Measurements from ENCODE around the gene CLK1.
"Not testable (repeated sequence)": the region's sequence is repeated elsewhere in the genome, so short reads cannot be mapped to it uniquely, and the experiment has no call there.

The CLK1 gene

GRCh38 chr2:200851398-200852248 lies 12.8 kb downstream of the CLK1 start:
- DNase-seq, result no peak

GRCh38 chr2:200850512-200851256 lies 13.8 kb downstream of the CLK1 start:
- no peak for DNase-seq

- DNase-seq, result no peak
These were observed 16.5 kb downstream of the CLK1 start for GRCh38 chr2:200847939-200848338.

GRCh38 chr2:200847269-200847668 lies 17.2 kb downstream of the CLK1 start:
- DNase-seq, result peak in 1 of 2 experiments; percentile 40

GRCh38 chr2:200845669-200846325 lies 18.7 kb downstream of the CLK1 start:
- no peak for DNase-seq

- DNase-seq, result no peak
These were observed 19.3 kb downstream of the CLK1 start for GRCh38 chr2:200845194-200845593.

GRCh38 chr2:200843993-200844948 lies 20.2 kb downstream of the CLK1 start:
- DNase-seq, result no peak

- DNase-seq, result no peak
These were observed 24.9 kb downstream of the CLK1 start for GRCh38 chr2:200839513-200839912.

GRCh38 chr2:200834701-200835100 lies 29.8 kb downstream of the CLK1 start:
- DNase-seq, result no peak

GRCh38 chr2:200829258-200829655 lies 35.2 kb downstream of the CLK1 start:
- no peak for DNase-seq

- DNase-seq, result no peak
These were observed 35.7 kb downstream of the CLK1 start for GRCh38 chr2:200828572-200829257.

- DNase-seq, result no peak
These were observed 36.4 kb downstream of the CLK1 start for GRCh38 chr2:200828104-200828503.

GRCh38 chr2:200821686-200822245 lies 42.7 kb downstream of the CLK1 start:
- no peak for DNase-seq

GRCh38 chr2:200820573-200821234 lies 43.8 kb downstream of the CLK1 start:
- no peak for DNase-seq

GRCh38 chr2:200818732-200819131 lies 45.7 kb downstream of the CLK1 start:
- not testable (repeated sequence) for DNase-seq

GRCh38 chr2:200814917-200815316 lies 49.5 kb downstream of the CLK1 start:
- DNase-seq, result no peak

GRCh38 chr2:200814276-200814815 lies 50.1 kb downstream of the CLK1 start:
- DNase-seq, result no peak

- peak; percentile 47 to 73 for DNase-seq
These were observed 52.1 kb downstream of the CLK1 start for GRCh38 chr2:200812122-200813022.

GRCh38 chr2:200811333-200812121 lies 52.9 kb downstream of the CLK1 start, which contains the start of gene BZW1:
Gene BZW1 (plus strand): TSS chr2:200811910. CDS start chr2:200813218, 1,308 bp downstream.
- DNase-seq, result peak; percentile 99

Data from Kasumi-1 (cell line).